ENCODE results near the gene SGPL1. TPM values are rescaled to one million over a fixed set of nuclear protein-coding genes. Genes with fewer than 3 reads are reported as not detected.
A peak's percentile ranks its signal among the peaks of the same experiment; 100 is the strongest.
"Not testable (repeated sequence)": the region's sequence is repeated elsewhere in the genome, so short reads cannot be mapped to it uniquely, and the experiment has no call there.

The SGPL1 gene
- polyA plus RNA-seq, 6 donors from 2014 or later, result 16.2 to 21.1 (median 17.7) TPM

DNA sequence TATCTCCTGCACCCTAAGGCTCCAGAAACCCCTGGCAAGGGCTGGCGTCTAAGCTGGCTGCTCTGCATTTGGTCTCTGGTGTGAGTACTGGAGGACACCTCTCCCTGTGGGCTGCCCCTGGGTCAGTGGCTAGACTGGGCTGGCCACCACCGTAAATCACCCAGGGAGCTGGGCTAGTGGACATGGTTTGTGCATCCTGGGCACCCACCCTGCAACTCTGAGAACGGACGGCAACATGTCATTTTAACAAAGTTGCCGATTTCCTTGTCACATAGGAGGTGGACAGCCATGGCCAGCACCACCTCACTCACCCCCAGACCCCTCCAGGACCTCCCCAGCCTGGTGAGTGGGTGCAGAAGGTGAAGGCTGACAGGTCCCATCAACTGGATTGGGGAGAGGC is 99.5 kb downstream of the SGPL1 start:
- Mint-ChIP-seq H3K27ac (no peak overlapping the region), H3K9me3 (peaks cover 0 to 2% (median 0%) of the 10 kb centered on the region in 7 donors), H3K36me3 (no peaks in the 10 kb centered on the region), H3K27me3 (peaks cover 6 to 43% (median 27%) of the 10 kb centered on the region in 3 donors), H3K4me3 (no peak overlapping the region), H3K4me1 (peaks cover 0 to 4% (median 0%) of the 10 kb centered on the region in 3 donors)
- DNase-seq (no peak), ATAC-seq (ENCODE audit: low read depth in 2 of 2) (no peak)

- H3K27ac Mint-ChIP-seq, result no peak overlapping the region
- peaks cover 0 to 4% (median 0%) of the 10 kb centered on the region in 3 donors for H3K4me1 Mint-ChIP-seq
- H3K27me3 Mint-ChIP-seq, result peaks cover 7 to 45% (median 27%) of the 10 kb centered on the region in 3 donors
- no peak overlapping the region for H3K4me3 Mint-ChIP-seq
- H3K9me3 Mint-ChIP-seq, result peaks cover 0 to 2% (median 0%) of the 10 kb centered on the region in 7 donors
- DNase-seq, result no peak
- ATAC-seq (ENCODE audit: low read depth in 2 of 2), result no peak
- H3K36me3 Mint-ChIP-seq, result no peaks in the 10 kb centered on the region
Observed at GRCh38 chr10:70915806-70916205, 100.1 kb downstream of the SGPL1 start.

GRCh38 chr10:70916241-70916640 is 100.5 kb downstream of the SGPL1 start:
- H3K27me3 Mint-ChIP-seq, result peaks cover 11 to 50% (median 27%) of the 10 kb centered on the region in 3 donors
- H3K4me1 Mint-ChIP-seq, result peaks cover 0 to 4% (median 0%) of the 10 kb centered on the region in 3 donors
- DNase-seq, result no peak
- no peak overlapping the region for H3K27ac Mint-ChIP-seq
- H3K4me3 Mint-ChIP-seq, result no peak overlapping the region
- H3K9me3 Mint-ChIP-seq, result peaks cover 0 to 2% (median 0%) of the 10 kb centered on the region in 7 donors
- no peak for ATAC-seq (ENCODE audit: low read depth in 2 of 2)
- no peaks in the 10 kb centered on the region for H3K36me3 Mint-ChIP-seq

GRCh38 chr10:70917226-70917625 is 101.5 kb downstream of the SGPL1 start:
- Mint-ChIP-seq H3K27ac (no peak overlapping the region), H3K4me1 (peaks cover 0 to 4% (median 0%) of the 10 kb centered on the region in 3 donors), H3K9me3 (no peaks in the 10 kb centered on the region), H3K27me3 (peaks cover 11 to 56% (median 29%) of the 10 kb centered on the region in 3 donors), H3K36me3 (no peaks in the 10 kb centered on the region), H3K4me3 (peak overlapping the region in 1 of 8 donors; percentile 1)
- no peak for DNase-seq
- ATAC-seq (ENCODE audit: low read depth in 2 of 2), result no peak

GRCh38 chr10:70917635-70918034 is 101.9 kb downstream of the SGPL1 start:
- H3K27me3 Mint-ChIP-seq, result peaks cover 11 to 54% (median 28%) of the 10 kb centered on the region in 3 donors
- DNase-seq (no peak), ATAC-seq (ENCODE audit: low read depth in 2 of 2) (no peak)
- no peaks in the 10 kb centered on the region for H3K9me3 Mint-ChIP-seq
- H3K36me3 Mint-ChIP-seq, result no peaks in the 10 kb centered on the region
- no peak overlapping the region for H3K27ac Mint-ChIP-seq
- H3K4me1 Mint-ChIP-seq, result peaks cover 0 to 4% (median 0%) of the 10 kb centered on the region in 3 donors
- no peak overlapping the region for H3K4me3 Mint-ChIP-seq

DNA sequence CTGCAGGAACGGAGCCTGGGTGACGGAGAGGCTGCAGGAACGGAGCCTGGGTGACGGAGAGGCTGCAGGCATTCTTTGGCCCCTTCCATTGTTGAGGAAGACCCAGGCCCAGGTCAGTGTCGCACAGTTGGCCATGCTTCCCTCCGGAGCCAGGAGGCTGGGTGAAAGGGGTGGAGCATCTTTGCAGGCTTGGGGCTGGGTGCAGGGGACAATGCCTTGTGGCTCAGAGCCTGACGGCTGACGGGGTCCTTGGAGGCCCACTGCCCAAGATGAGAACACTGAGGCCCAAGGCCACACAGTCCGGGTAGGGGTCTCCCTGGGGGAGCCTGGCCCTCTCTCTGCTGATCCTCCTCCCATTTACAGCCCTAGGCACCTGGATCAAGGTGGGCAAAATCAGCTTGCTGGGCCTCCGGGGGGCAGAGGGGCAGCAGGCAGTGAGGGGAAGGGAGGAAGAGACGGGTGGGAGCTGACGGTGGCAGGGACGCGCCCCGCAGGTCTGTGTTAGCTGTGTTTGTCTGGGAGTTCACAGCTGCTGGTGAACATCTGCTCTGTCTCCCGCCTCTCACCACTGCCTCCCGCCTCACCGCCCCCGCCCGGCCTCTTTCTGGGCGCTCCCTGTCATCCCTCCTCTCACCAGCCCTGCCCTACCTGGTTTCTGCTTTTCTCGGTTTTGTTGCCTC is 103.2 kb downstream of the SGPL1 start:
- Mint-ChIP-seq H3K4me3 (no peak overlapping the region), H3K4me1 (peaks cover 0 to 4% (median 0%) of the 10 kb centered on the region in 3 donors), H3K27ac (no peak overlapping the region), H3K9me3 (no peaks in the 10 kb centered on the region), H3K36me3 (no peaks in the 10 kb centered on the region), H3K27me3 (peaks cover 11 to 48% (median 31%) of the 10 kb centered on the region in 3 donors)
- DNase-seq, result no peak
- no peak for ATAC-seq (ENCODE audit: low read depth in 2 of 2)

- peaks cover 11 to 47% (median 26%) of the 10 kb centered on the region in 3 donors for H3K27me3 Mint-ChIP-seq
- H3K4me3 Mint-ChIP-seq; H3K36me3 Mint-ChIP-seq; H3K4me1 Mint-ChIP-seq; ATAC-seq (ENCODE audit: low read depth in 2 of 2); DNase-seq; H3K27ac Mint-ChIP-seq; H3K9me3 Mint-ChIP-seq: not testable (repeated sequence)
Observed at GRCh38 chr10:70919906-70920305, 104.2 kb downstream of the SGPL1 start.

- no peak overlapping the region for H3K4me3 Mint-ChIP-seq
- no peak overlapping the region for H3K27ac Mint-ChIP-seq
- H3K4me1 Mint-ChIP-seq, result peaks cover 4 to 9% (median 6%) of the 10 kb centered on the region in 3 donors
- no peaks in the 10 kb centered on the region for H3K9me3 Mint-ChIP-seq
- peaks cover 10 to 50% (median 31%) of the 10 kb centered on the region in 3 donors for H3K27me3 Mint-ChIP-seq
- no peaks in the 10 kb centered on the region for H3K36me3 Mint-ChIP-seq
- ATAC-seq (ENCODE audit: low read depth in 2 of 2) (no peak), DNase-seq (no peak)
Observed at GRCh38 chr10:70920519-70920918, 104.8 kb downstream of the SGPL1 start.

DNA sequence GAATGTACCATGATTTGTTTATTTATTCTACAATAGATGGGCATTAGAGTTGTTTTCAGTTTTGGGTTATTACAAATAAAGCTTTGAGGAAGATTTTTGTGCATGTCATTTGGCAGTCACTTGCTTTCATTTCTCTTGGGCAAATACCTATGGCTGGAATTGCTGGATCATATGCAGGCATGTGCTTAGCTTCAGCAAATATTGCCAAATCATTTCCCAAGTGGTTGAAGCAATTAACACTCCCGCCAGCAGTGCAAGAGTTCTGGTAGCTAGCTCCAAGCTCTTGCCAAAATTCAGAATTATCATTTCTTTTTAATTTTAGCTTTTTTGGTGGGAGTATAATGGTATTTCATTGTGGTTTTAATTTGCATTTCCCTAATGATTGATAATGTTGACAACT is 105.5 kb downstream of the SGPL1 start:
- no peak for DNase-seq
- H3K27me3 Mint-ChIP-seq, result peaks cover 5 to 46% (median 31%) of the 10 kb centered on the region in 3 donors
- no peak overlapping the region for H3K27ac Mint-ChIP-seq
- H3K9me3 Mint-ChIP-seq, result no peaks in the 10 kb centered on the region
- H3K4me1 Mint-ChIP-seq, result peaks cover 5 to 9% (median 8%) of the 10 kb centered on the region in 3 donors
- ATAC-seq (ENCODE audit: low read depth in 2 of 2), result no peak
- H3K36me3 Mint-ChIP-seq, result no peaks in the 10 kb centered on the region
- no peak overlapping the region for H3K4me3 Mint-ChIP-seq

DNA sequence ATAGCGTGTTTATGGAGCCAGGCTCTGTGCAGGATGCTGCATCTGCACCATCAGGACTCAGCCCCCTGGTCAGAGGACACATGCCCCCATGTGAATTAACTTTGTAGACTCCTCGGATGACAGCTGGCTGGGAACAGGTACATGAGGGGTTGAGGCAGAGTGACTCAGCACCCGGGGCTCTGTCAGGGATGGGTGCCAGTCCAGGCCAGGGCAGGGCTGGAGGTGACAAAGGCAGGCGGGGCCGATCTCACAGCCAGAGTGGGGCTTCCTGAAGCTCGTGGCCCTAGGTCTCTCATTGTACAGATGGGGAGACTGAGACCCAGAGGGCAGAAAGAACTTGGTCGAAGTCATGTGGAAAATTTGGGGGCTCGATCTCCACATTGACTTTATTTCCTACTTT is 107.9 kb downstream of the SGPL1 start:
- no peak overlapping the region for H3K4me3 Mint-ChIP-seq
- peaks cover 5 to 8% (median 6%) of the 10 kb centered on the region in 3 donors for H3K4me1 Mint-ChIP-seq
- no peaks in the 10 kb centered on the region for H3K36me3 Mint-ChIP-seq
- peaks cover 5 to 46% (median 26%) of the 10 kb centered on the region in 3 donors for H3K27me3 Mint-ChIP-seq
- no peak for DNase-seq
- H3K9me3 Mint-ChIP-seq, result no peaks in the 10 kb centered on the region
- ATAC-seq (ENCODE audit: low read depth in 2 of 2), result no peak
- peak overlapping the region in 1 of 6 donors; percentile 20 for H3K27ac Mint-ChIP-seq

DNA sequence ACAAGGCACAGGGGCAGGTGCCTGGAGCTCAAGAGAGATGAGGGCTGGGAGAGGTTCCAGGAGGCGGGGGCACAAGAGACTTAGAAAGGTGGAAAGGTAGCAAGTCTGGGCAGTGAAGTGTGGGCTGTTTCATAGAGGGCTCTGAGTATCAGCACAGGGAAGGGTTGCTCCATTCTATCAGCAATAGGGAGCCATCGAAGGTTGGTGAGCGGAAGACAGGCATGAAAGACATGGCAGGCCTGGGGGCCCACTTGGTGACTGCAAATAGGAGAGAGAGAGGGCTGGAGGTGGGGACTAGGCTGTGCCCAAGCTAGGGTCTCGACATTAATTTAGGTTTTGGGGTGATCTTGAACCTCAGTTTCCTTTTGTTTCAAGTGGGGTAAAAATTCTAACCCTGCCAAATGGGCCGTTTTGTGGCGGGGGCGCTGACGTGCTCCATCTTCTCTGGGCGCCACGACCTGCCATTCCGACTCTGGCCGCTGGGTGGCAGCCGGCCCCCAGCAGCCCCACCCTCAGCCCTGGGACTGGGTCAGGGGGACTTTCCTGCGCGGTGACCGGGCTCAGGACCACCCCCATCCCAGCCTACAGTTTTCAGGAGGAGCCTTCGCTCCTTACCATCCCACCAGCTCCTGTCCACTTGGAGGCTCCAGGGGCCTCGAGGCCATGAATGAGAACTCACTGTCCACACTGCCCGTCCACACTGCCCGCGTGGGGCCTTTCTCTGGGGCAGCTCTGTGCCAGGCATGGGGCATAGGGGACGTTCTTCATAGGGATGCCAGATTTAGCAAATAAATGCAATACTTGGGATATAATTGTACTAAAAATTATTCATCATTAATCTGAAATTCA is 109.9 kb downstream of the SGPL1 start:
- peak overlapping the region in 1 of 8 donors; percentile 3 for H3K4me3 Mint-ChIP-seq
- H3K4me1 Mint-ChIP-seq, result peaks cover 5 to 8% (median 6%) of the 10 kb centered on the region in 3 donors
- DNase-seq (peak; percentile 14), ATAC-seq (ENCODE audit: low read depth in 2 of 2) (peak; percentile 27 to 41)
- no peaks in the 10 kb centered on the region for H3K36me3 Mint-ChIP-seq
- no peaks in the 10 kb centered on the region for H3K9me3 Mint-ChIP-seq
- H3K27me3 Mint-ChIP-seq, result peaks cover 5 to 47% (median 26%) of the 10 kb centered on the region in 3 donors
- peak overlapping the region in 1 of 6 donors; percentile 57 for H3K27ac Mint-ChIP-seq

DNA sequence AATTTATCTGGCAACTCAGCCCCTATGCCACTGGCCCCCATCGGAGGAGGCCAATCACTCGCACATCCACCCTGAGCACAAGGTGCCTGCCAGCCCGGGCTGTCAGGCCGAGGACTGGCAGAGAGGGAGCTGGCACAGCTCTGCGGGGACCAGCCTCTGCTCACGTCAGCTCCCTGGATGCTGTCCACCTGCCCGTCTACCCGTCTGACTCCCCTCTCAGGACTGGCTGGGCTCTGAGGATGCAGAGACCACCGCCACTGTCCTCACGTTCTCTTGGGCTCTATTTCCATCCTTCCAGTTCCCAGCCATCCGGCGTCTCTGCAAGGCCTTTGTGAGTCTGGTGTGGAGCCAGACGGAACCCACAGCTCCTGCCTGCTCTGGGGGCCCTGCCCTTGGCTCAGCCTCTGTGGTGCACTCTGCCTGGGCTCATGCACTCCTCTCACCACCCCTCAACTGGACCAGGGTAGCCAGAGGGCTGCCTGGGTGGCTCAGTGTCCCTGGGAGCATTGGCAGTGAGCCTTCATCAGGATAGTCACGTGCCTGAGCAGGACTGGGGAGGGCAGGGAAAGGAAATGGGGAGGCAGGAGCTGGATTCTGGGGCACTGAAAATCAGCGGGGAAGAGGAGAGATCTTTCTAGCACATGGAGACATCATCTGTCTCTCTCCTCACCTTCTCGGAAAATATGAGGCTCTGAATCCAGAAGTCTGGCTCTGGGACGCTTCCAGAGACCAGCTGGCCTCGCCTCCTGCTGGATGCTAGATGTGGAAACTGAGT is 110.7 kb downstream of the SGPL1 start:
- Mint-ChIP-seq H3K36me3 (no peaks in the 10 kb centered on the region), H3K27ac (peak overlapping the region in 1 of 6 donors; percentile 39), H3K4me3 (no peak overlapping the region), H3K9me3 (no peaks in the 10 kb centered on the region), H3K27me3 (peaks cover 2 to 39% (median 26%) of the 10 kb centered on the region in 3 donors), H3K4me1 (peaks cover 5 to 8% (median 6%) of the 10 kb centered on the region in 3 donors)
- no peak for ATAC-seq (ENCODE audit: low read depth in 2 of 2)
- DNase-seq, result no peak
